Activated T-helper 2 cell treated with anti-CD3 and anti-CD28 coated beads, Interferon-gamma antibody, Interleukin-2, Interleukin-4, amounts not matched to agents 10 μg/mL and 5 μg/mL and 100 μg/mL, durations not matched to agents 14 hours and 24 hours and 36 hours (primary cell): ENCODE results near the gene ZNF532. TPM values are rescaled to one million over a fixed set of nuclear protein-coding genes. Genes with fewer than 3 reads are reported as not detected.
"Not testable (repeated sequence)": the region's sequence is repeated elsewhere in the genome, so short reads cannot be mapped to it uniquely, and the experiment has no call there.

Experiments
- DNase-seq: peaks from one replicate; pipeline ENCODE4 v3.0.0; 2021; ENCODE audit warnings: low spot score
- H3K27ac Mint-ChIP-seq: one replicate; pipeline ENCODE4 v1.8.0; 2021; ENCODE audit warnings: mixed read lengths
- H3K27me3 Mint-ChIP-seq: one replicate; pipeline ENCODE4 v1.8.0; 2021; ENCODE audit warnings: low read depth, mixed read lengths
- H3K36me3 Mint-ChIP-seq: one replicate; pipeline ENCODE4 v1.8.0; 2021; ENCODE audit warnings: low read depth, mixed read lengths
- H3K4me1 Mint-ChIP-seq: one replicate; pipeline ENCODE4 v1.8.0; 2021; ENCODE audit warnings: low read depth, mixed read lengths
- H3K4me3 Mint-ChIP-seq: one replicate; pipeline ENCODE4 v1.8.0; 2021; ENCODE audit warnings: low read depth, mild to moderate bottlenecking, moderate library complexity, mixed read lengths
- H3K9me3 Mint-ChIP-seq: one replicate; pipeline ENCODE4 v1.8.0; 2021; ENCODE audit warnings: mixed read lengths
- intact Hi-C: fragments of 100-400 bp; cut with micrococcal nuclease; formaldehyde crosslinking; loops from one replicate; pipeline ENCODE4 v1.15.1; 2023
- total RNA-seq: library from RNA; stranded (reverse); gene quantifications from 2 replicates; pipeline ENCODE4 v1.2.3, GENCODE V29; 2022

ZNF532 gene
- total RNA-seq, 1 donor from 2014 or later = 4.3 TPM

- H3K9me3 Mint-ChIP-seq = no peaks in the 10 kb centered on the region
- intact Hi-C loops = no loop called here
- peaks cover 4% of the 10 kb centered on the region for H3K4me1 Mint-ChIP-seq
- no peaks in the 10 kb centered on the region for H3K27me3 Mint-ChIP-seq
- no peak for DNase-seq
- H3K4me3 Mint-ChIP-seq = no peak overlapping the region
- no peaks in the 10 kb centered on the region for H3K36me3 Mint-ChIP-seq
- H3K27ac Mint-ChIP-seq = no peak overlapping the region
Observed at GRCh38 chr18:58901143-58901542, 36.5 kb downstream of the ZNF532 start.

- no peaks in the 10 kb centered on the region for H3K9me3 Mint-ChIP-seq
- no peak overlapping the region for H3K4me3 Mint-ChIP-seq
- intact Hi-C loops = no loop called here
- H3K27ac Mint-ChIP-seq = no peak overlapping the region
- no peaks in the 10 kb centered on the region for H3K36me3 Mint-ChIP-seq
- H3K27me3 Mint-ChIP-seq = no peaks in the 10 kb centered on the region
- DNase-seq = no peak
- no peaks in the 10 kb centered on the region for H3K4me1 Mint-ChIP-seq
Observed at GRCh38 chr18:58901783-58902182, 37.1 kb downstream of the ZNF532 start.

- no peaks in the 10 kb centered on the region for H3K36me3 Mint-ChIP-seq
- DNase-seq = no peak
- no peaks in the 10 kb centered on the region for H3K4me1 Mint-ChIP-seq
- H3K9me3 Mint-ChIP-seq = no peaks in the 10 kb centered on the region
- H3K27me3 Mint-ChIP-seq = peaks cover 3% of the 10 kb centered on the region
- H3K27ac Mint-ChIP-seq = no peak overlapping the region
- intact Hi-C loops = no loop called here
- no peak overlapping the region for H3K4me3 Mint-ChIP-seq
Observed at GRCh38 chr18:58902961-58903360, 38.3 kb downstream of the ZNF532 start.

- intact Hi-C loops = no loop called here
- Mint-ChIP-seq H3K27me3 (peaks cover 6% of the 10 kb centered on the region), H3K9me3 (no peaks in the 10 kb centered on the region), H3K4me3 (no peak overlapping the region), H3K27ac (no peak overlapping the region), H3K36me3 (no peaks in the 10 kb centered on the region), H3K4me1 (no peaks in the 10 kb centered on the region)
- no peak for DNase-seq
Observed at GRCh38 chr18:58903533-58903932, 38.9 kb downstream of the ZNF532 start.

- Mint-ChIP-seq H3K36me3 (no peaks in the 10 kb centered on the region), H3K4me3 (no peak overlapping the region), H3K27ac (no peak overlapping the region), H3K9me3 (no peaks in the 10 kb centered on the region), H3K27me3 (peaks cover 9% of the 10 kb centered on the region), H3K4me1 (no peaks in the 10 kb centered on the region)
- intact Hi-C loops = no loop called here
- no peak for DNase-seq
Observed at GRCh38 chr18:58905777-58906428, 41.2 kb downstream of the ZNF532 start.

- Mint-ChIP-seq H3K27ac (no peak overlapping the region), H3K9me3 (no peaks in the 10 kb centered on the region), H3K4me3 (no peak overlapping the region), H3K36me3 (no peaks in the 10 kb centered on the region), H3K27me3 (peaks cover 12% of the 10 kb centered on the region), H3K4me1 (peaks cover 3% of the 10 kb centered on the region)
- no peak for DNase-seq
- intact Hi-C loops = no loop called here
Observed at GRCh38 chr18:58908006-58908405, 43.3 kb downstream of the ZNF532 start.

GRCh38 chr18:58909521-58909920 is 44.8 kb downstream of the ZNF532 start:
- H3K36me3 Mint-ChIP-seq = no peaks in the 10 kb centered on the region
- H3K9me3 Mint-ChIP-seq = no peaks in the 10 kb centered on the region
- peaks cover 12% of the 10 kb centered on the region for H3K27me3 Mint-ChIP-seq
- H3K27ac Mint-ChIP-seq = no peak overlapping the region
- no peak overlapping the region for H3K4me3 Mint-ChIP-seq
- no peak for DNase-seq
- intact Hi-C loops = no loop called here
- peaks cover 7% of the 10 kb centered on the region for H3K4me1 Mint-ChIP-seq

GRCh38 chr18:58911241-58911640 is 46.6 kb downstream of the ZNF532 start:
- peaks cover 7% of the 10 kb centered on the region for H3K4me1 Mint-ChIP-seq
- intact Hi-C loops = no loop called here
- H3K4me3 Mint-ChIP-seq = no peak overlapping the region
- no peaks in the 10 kb centered on the region for H3K9me3 Mint-ChIP-seq
- H3K27ac Mint-ChIP-seq = no peak overlapping the region
- no peaks in the 10 kb centered on the region for H3K36me3 Mint-ChIP-seq
- H3K27me3 Mint-ChIP-seq = peaks cover 12% of the 10 kb centered on the region
- no peak for DNase-seq

GRCh38 chr18:58911766-58912165 is 47.1 kb downstream of the ZNF532 start:
- H3K27ac Mint-ChIP-seq = no peak overlapping the region
- H3K9me3 Mint-ChIP-seq = no peaks in the 10 kb centered on the region
- H3K4me1 Mint-ChIP-seq = peaks cover 7% of the 10 kb centered on the region
- intact Hi-C loops = no loop called here
- no peaks in the 10 kb centered on the region for H3K36me3 Mint-ChIP-seq
- H3K27me3 Mint-ChIP-seq = peaks cover 12% of the 10 kb centered on the region
- no peak for DNase-seq
- H3K4me3 Mint-ChIP-seq = no peak overlapping the region

GRCh38 chr18:58915006-58915799 is 50.5 kb downstream of the ZNF532 start:
- DNase-seq = no peak
- intact Hi-C loops = no loop called here
- Mint-ChIP-seq H3K36me3 (no peaks in the 10 kb centered on the region), H3K4me3 (no peak overlapping the region), H3K27me3 (peaks cover 3% of the 10 kb centered on the region), H3K9me3 (no peaks in the 10 kb centered on the region), H3K4me1 (peaks cover 7% of the 10 kb centered on the region), H3K27ac (no peak overlapping the region)

- H3K27ac Mint-ChIP-seq = no peak overlapping the region
- H3K4me1 Mint-ChIP-seq = peaks cover 7% of the 10 kb centered on the region
Observed at GRCh38 chr18:58915995-58916394, 51.3 kb downstream of the ZNF532 start.

GRCh38 chr18:58919934-58920333 is 55.3 kb downstream of the ZNF532 start:
- DNase-seq, H3K4me3 Mint-ChIP-seq, H3K27me3 Mint-ChIP-seq, H3K27ac Mint-ChIP-seq, intact Hi-C loops, H3K9me3 Mint-ChIP-seq, H3K4me1 Mint-ChIP-seq, H3K36me3 Mint-ChIP-seq: not testable (repeated sequence)

More at GRCh38 chr18:58915995-58916394, 51.3 kb downstream of the ZNF532 start:
- H3K36me3 Mint-ChIP-seq = no peaks in the 10 kb centered on the region
- no peaks in the 10 kb centered on the region for H3K9me3 Mint-ChIP-seq
- peaks cover 3% of the 10 kb centered on the region for H3K27me3 Mint-ChIP-seq
- intact Hi-C loops = no loop called here
- no peak for DNase-seq
- no peak overlapping the region for H3K4me3 Mint-ChIP-seq

- intact Hi-C loops = no loop called here
- H3K4me1 Mint-ChIP-seq = no peaks in the 10 kb centered on the region
- no peak overlapping the region for H3K4me3 Mint-ChIP-seq
- no peaks in the 10 kb centered on the region for H3K36me3 Mint-ChIP-seq
- no peaks in the 10 kb centered on the region for H3K9me3 Mint-ChIP-seq
- H3K27me3 Mint-ChIP-seq = peaks cover 2% of the 10 kb centered on the region
- DNase-seq = no peak
- H3K27ac Mint-ChIP-seq = no peak overlapping the region
Observed at GRCh38 chr18:58922995-58923394, 58.3 kb downstream of the ZNF532 start.
